GM20000 (cell line): ENCODE measurements around the gene PALMD.

Experiments
- DNase-seq: peaks from one replicate; pipeline ENCODE4 v3.0.0; 2012; ENCODE audit warnings: low spot score
- TF ChIP-seq, protein P1 (sequence below): IDR thresholded peaks from 2 replicates; pipeline ENCODE4 v1.5.1; 2012; ENCODE audit warnings: mild to moderate bottlenecking, control low read depth; ENCODE audit errors: extremely low read depth, missing control alignments

The PALMD gene

DNA sequence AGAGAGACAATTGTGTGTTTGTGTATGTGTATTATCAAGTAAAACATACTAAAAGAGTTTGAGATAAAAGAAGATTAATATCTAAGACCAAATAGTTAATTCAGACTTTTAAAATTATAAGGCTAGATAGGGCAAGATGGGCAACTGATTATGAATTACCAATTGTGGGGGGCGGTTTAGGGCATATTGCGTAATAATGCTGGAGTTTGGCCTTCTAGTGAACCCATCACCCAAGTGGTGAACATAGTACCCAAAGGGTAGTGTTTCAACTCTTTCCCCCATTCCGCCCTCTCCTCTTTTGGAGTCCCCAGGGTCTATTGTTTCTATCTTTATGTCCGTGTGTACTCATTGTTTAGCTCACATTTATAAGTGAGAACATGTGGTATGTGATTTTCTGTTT, 65.1 kb downstream of the PALMD start:
- DNase-seq, result no peak
- TF ChIP-seq, protein P1, sequence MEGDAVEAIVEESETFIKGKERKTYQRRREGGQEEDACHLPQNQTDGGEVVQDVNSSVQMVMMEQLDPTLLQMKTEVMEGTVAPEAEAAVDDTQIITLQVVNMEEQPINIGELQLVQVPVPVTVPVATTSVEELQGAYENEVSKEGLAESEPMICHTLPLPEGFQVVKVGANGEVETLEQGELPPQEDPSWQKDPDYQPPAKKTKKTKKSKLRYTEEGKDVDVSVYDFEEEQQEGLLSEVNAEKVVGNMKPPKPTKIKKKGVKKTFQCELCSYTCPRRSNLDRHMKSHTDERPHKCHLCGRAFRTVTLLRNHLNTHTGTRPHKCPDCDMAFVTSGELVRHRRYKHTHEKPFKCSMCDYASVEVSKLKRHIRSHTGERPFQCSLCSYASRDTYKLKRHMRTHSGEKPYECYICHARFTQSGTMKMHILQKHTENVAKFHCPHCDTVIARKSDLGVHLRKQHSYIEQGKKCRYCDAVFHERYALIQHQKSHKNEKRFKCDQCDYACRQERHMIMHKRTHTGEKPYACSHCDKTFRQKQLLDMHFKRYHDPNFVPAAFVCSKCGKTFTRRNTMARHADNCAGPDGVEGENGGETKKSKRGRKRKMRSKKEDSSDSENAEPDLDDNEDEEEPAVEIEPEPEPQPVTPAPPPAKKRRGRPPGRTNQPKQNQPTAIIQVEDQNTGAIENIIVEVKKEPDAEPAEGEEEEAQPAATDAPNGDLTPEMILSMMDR, result no peak

DNA sequence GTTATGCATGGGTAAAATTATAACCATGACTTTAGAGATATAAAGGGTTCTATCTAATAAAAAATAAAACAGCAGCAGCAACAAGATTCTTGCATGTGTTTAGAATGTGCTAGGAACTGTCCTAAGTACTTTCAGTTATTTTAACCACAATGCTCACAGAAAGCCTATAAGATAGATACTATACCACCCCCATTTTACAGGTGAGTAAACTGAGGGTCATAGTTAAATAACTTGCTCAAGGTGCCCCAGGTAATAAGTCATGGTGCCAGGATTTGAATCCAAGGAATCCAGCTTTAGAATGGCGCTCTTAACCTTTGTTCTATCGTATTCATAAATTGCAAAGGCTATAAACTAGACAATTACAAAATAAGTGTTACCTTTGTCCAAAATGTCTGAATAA, 67.1 kb downstream of the PALMD start:
- no peak for DNase-seq
- TF ChIP-seq, protein P1, result no peak

DNA sequence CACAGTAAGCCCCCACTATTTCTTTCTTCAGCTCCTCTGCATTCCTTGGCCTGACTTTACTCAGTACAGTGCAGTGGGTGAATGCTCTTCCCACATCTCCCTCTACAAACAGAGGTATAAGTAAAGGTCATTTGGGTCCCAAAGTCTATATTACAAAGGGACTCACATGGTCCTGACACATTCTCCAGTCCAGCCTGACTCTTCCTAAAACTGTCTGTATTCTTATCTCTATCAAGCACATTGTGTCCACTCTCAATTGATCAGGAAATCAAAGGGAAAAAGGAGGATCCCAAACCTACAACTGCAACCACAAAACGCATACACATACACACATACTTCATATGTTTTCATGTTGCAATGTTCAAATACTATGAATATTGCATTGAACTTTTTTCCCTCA, 71.1 kb downstream of the PALMD start:
- TF ChIP-seq, protein P1, result no peak
- DNase-seq, result no peak

DNA sequence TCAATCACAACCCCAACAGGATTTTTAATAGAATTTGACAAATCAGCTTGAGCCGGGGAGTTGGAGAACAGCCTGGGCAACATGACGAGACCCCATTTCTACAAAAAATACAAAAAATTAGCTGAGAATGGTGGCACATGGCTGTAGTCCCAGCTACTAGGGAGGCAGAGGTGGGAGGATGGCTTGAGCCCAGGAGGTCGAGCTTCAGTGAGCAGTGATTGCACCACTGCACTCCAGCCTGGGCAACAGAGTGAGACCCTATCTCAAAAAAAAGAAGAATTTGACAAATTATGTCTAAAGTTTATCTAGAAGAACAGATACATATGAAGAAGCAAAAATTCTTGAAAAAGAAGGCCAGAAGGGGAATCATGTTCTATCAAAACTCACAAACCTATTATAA, 77.3 kb downstream of the PALMD start:
- TF ChIP-seq, protein P1, result no peak
- DNase-seq, result no peak

DNA sequence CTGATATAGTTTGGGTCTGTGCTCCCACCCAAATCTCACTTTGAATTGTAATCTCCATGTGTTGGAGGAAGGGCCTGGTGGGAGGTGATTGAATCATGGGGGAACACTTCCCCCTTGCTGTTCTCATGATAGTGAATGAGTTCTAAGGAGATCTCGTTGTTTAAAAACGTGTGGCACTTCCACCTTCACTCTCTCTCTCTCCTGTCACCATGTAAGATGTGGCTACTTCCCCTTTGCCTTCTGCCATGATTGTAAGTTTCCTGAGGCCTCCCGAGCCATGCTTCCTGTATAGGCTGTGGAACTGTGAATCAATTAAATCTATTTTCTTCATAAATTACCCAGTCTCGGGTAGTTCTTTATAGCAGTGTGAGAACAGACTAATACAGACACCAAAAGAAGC, 80.1 kb downstream of the PALMD start:
- TF ChIP-seq, protein P1, result no peak
- DNase-seq, result no peak

DNA sequence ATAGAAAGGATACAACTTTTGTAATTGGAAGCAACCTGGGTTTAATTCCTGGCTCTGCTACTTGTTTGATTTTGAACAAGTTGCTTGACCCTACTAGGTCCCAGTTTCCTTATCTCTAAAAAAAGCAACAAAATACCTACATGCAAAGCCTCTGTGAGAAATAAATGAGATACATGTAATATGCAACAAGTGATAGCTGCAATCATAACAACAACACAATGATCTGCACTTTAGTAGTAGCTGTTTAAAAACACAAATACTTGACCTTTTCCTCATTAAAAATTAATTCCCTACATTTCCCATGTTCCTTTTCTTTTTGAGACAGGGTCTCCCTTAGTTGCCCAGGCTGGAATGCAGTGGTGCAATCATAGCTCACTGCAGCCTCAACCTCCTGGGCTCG, 80.5 kb downstream of the PALMD start:
- no peak for DNase-seq
- TF ChIP-seq, protein P1, result no peak

DNA sequence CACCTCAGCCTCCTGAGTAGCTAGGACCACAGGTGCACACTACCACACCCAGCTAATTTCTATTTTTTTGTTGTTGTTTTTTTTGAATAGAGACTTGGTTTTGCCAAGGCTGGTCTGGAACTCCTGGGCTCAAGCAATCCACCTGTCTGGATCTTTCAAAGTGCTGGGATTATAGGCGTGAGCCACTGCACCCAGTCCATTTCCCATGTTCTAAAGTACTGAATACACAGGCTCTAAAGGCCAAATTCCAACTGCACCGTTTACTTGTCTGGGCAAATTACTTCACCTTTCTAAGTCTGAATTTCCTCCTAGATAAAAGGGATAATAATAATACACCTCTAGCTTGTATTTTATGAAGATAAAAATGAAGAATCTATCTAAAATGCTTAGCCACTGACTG, 80.9 kb downstream of the PALMD start:
- TF ChIP-seq, protein P1, result no peak
- DNase-seq, result no peak
